SK-N-SH (cell line): ENCODE measurements around the gene BRME1. TPM values are rescaled to one million over a fixed set of nuclear protein-coding genes. Genes with fewer than 3 reads are reported as not detected.

Source experiments
- CTCF ChIA-PET: fragments of 300-600, 350-600 bp; formaldehyde crosslinking; extraction: SDS; loops from one replicate; lab custom pipeline; 2021; lab: Yijun Ruan, JAX
- POLR2A ChIA-PET: fragments of 350-600 bp; sonication (Branson Sonifier 250); formaldehyde crosslinking; extraction: SDS; loops from one replicate; lab custom pipeline; 2020; ENCODE audit warnings: antibody characterized with exemption, inconsistent platforms; lab: Yijun Ruan, JAX
- DNase-seq: peaks from one replicate; pipeline ENCODE4 v3.0.0; 2012
- H2AFZ ChIP-seq: fragments of 200-600 bp; sonication (generic); 2 replicates; pipeline ENCODE4 v1.8.1; 2016; ENCODE audit warnings: antibody characterized with exemption, mild to moderate bottlenecking, low read depth
- H3F3A ChIP-seq: fragments of 200-600 bp; sonication (generic); replicated peaks from 2 replicates; pipeline ENCODE3; 2016; ENCODE audit warnings: antibody characterized with exemption, mild to moderate bottlenecking; ENCODE audit not compliant: insufficient read depth
- H3K27ac ChIP-seq, 2 experiments: fragments of 200-500 bp in 1 of 2; fragments of 200-600 bp in 1 of 2; sonication (Bioruptor generic) in 1 of 2; sonication (generic), shearing (Covaris generic) in 1 of 2; 2 replicates each; pipeline versions ENCODE4 v1.5.1 to v1.6.1; 2014 to 2016; ENCODE audit warnings: low read depth in 2 of 2, inconsistent platforms in 1 of 2, low read length in 1 of 2, mild to moderate bottlenecking in 1 of 2, mixed read lengths in 1 of 2
- H3K27me3 ChIP-seq: fragments of 200-600 bp; sonication (generic), shearing (Covaris generic); 2 replicates; pipeline ENCODE4 v1.6.1; 2016; ENCODE audit warnings: mixed run types; ENCODE audit not compliant: insufficient read depth
- H3K36me3 ChIP-seq, 2 experiments: fragments of 200-500 bp in 1 of 2; fragments of 200-600 bp in 1 of 2; sonication (Bioruptor generic) in 1 of 2; sonication (generic) in 1 of 2; replicated peaks in 1 of 2; 2 replicates each; pipeline versions ENCODE3 to v1.5.1; 2014 to 2016; ENCODE audit warnings: low read length in 1 of 2, mild to moderate bottlenecking in 1 of 2; ENCODE audit not compliant: insufficient read depth in 2 of 2, control insufficient read depth in 1 of 2
- H3K4me1 ChIP-seq, 2 experiments: fragments of 200-500 bp in 1 of 2; fragments of 200-600 bp in 1 of 2; sonication (Bioruptor generic) in 1 of 2; sonication (generic), shearing (Covaris generic) in 1 of 2; 2 replicates each; pipeline versions ENCODE4 v1.5.1 to v1.6.1; 2014 to 2016; ENCODE audit warnings: low read depth in 1 of 2, low read length in 1 of 2, mixed run types in 1 of 2; ENCODE audit not compliant: insufficient read depth in 2 of 2, control insufficient read depth in 1 of 2
- H3K4me2 ChIP-seq: fragments of 200-600 bp; sonication (generic), shearing (Covaris generic); 2 replicates; pipeline ENCODE4 v1.6.1; 2017; ENCODE audit warnings: mixed run types
- H3K4me3 ChIP-seq, 2 experiments: fragments of 200-500 bp in 1 of 2; fragments of 200-600 bp in 1 of 2; sonication (Bioruptor generic) in 1 of 2; sonication (generic), shearing (Covaris generic) in 1 of 2; 2 replicates each; pipeline versions ENCODE4 v1.5.1 to v1.8.1; 2014 to 2016; ENCODE audit warnings: low read depth in 2 of 2, inconsistent platforms in 1 of 2, low read length in 1 of 2, mild to moderate bottlenecking in 1 of 2, mixed read lengths in 1 of 2, moderate library complexity in 1 of 2
- H3K79me2 ChIP-seq: fragments of 200-600 bp; sonication (generic); 2 replicates; pipeline ENCODE4 v1.8.1; 2017; ENCODE audit warnings: mild to moderate bottlenecking; ENCODE audit not compliant: insufficient read depth
- H3K9ac ChIP-seq: fragments of 200-600 bp; sonication (generic); 2 replicates; pipeline ENCODE4 v1.6.1; 2017; ENCODE audit warnings: mixed run types
- H3K9me2 ChIP-seq: fragments of 200-600 bp; sonication (generic); 2 replicates; pipeline ENCODE4 v1.6.1; 2017; ENCODE audit warnings: mixed run types
- H3K9me3 ChIP-seq: fragments of 200-600 bp; sonication (generic); 2 replicates; pipeline ENCODE4 v1.6.1; 2017; ENCODE audit warnings: mixed run types, mild to moderate bottlenecking, moderate library complexity
- H4K20me1 ChIP-seq: fragments of 200-600 bp; sonication (generic); 2 replicates; pipeline ENCODE4 v1.6.1; 2017; ENCODE audit warnings: mild to moderate bottlenecking, mixed run types; ENCODE audit not compliant: insufficient read depth
- CHD2 ChIP-seq: fragments of 150-350 bp; IDR thresholded peaks from 2 replicates; pipeline ENCODE4 v1.6.1; 2018; ENCODE audit warnings: low read length; ENCODE audit not compliant: partially characterized antibody
- CTCF ChIP-seq: fragments of 200-600 bp; sonication (generic); IDR thresholded peaks from 2 replicates; pipeline ENCODE4 v1.6.1; 2017; ENCODE audit warnings: antibody characterized with exemption, mild to moderate bottlenecking, moderate library complexity
- EP300 ChIP-seq, 2 experiments: IDR thresholded peaks; 2 replicates each; pipeline versions ENCODE4 v1.4.0 to v1.6.1; 2012; ENCODE audit warnings: borderline replicate concordance in 1 of 2, low read depth in 1 of 2, low read length in 1 of 2
- FOSL2 ChIP-seq: IDR thresholded peaks from 2 replicates; pipeline ENCODE4 v1.4.0; 2012; ENCODE audit warnings: low read depth, mild to moderate bottlenecking, moderate library complexity, borderline replicate concordance
- FOXJ3 ChIP-seq: sonication (generic); formaldehyde crosslinking; IDR thresholded peaks from 2 replicates; pipeline ENCODE4 v1.5.1; 2020; ENCODE audit warnings: mild to moderate bottlenecking, missing genetic modification reagents
- GATA2 ChIP-seq: sonication (generic); formaldehyde crosslinking; IDR thresholded peaks from 2 replicates; pipeline ENCODE4 v1.5.0; 2020; ENCODE audit warnings: mild to moderate bottlenecking, missing genetic modification reagents
- MAX ChIP-seq: IDR thresholded peaks from 2 replicates; pipeline ENCODE4 v1.4.0; 2012; ENCODE audit warnings: low read depth
- NFIC ChIP-seq: IDR thresholded peaks from 2 replicates; pipeline ENCODE4 v1.4.0; 2012; ENCODE audit warnings: borderline replicate concordance
- RAD21 ChIP-seq: IDR thresholded peaks from 2 replicates; pipeline ENCODE4 v1.6.1; 2012; ENCODE audit warnings: mild to moderate bottlenecking, low read length
- RXRA ChIP-seq: IDR thresholded peaks from 2 replicates; pipeline ENCODE4 v1.4.0; 2012; ENCODE audit warnings: low read depth, mild to moderate bottlenecking, borderline replicate concordance
- WGBS: methylation state at CpG from one replicate; pipeline ENCODE4 v1.1.6; 2017; ENCODE audit warnings: low lambda C conversion rate; 5-methylcytosine and 5-hydroxymethylcytosine counted together
- polyA plus RNA-seq, 3 experiments: library from polyadenylated mRNA; depleted of rRNA; stranded (reverse); fragments of >200 nt; gene quantifications; 2 replicates each; pipeline ENCODE4 v1.2.3, GENCODE V29; 2012

The BRME1 gene
- polyA plus RNA-seq, 1 of the 3 experiments (the other 2 are of a cell fraction), result 1.5 TPM

GRCh38 chr19:13844130-13844631 lies 61.7 kb downstream of the BRME1 start:
- TF ChIP-seq RXRA, result no peak
- TF ChIP-seq FOSL2, result no peak
- no peak for TF ChIP-seq NFIC
- no peak for TF ChIP-seq RAD21
- no peak for TF ChIP-seq CTCF
- no peak for TF ChIP-seq GATA2 (CRISPR knock-in tag)
- TF ChIP-seq MAX, result no peak

GRCh38 chr19:13843104-13843921 lies 62.6 kb downstream of the BRME1 start:
- POLR2A ChIA-PET, result no interaction called here
- no peaks in the 10 kb centered on the region for H3K9me3 ChIP-seq
- TF ChIP-seq EP300 (IDR thresholded peaks at IDR 0.05; ENCODE audit: borderline replicate concordance in 1 of 2, low read depth in 1 of 2, low read length in 1 of 2) (peak in 1 of 2 experiments; percentile 8; a peak in 1 of 4 replicates), CHD2 (peak; percentile 65), NFIC (peak; percentile 53), FOXJ3 (CRISPR knock-in tag) (no peak), FOSL2 (no peak)
- TF ChIP-seq, all 33 proteins: peak for 3
- Histone ChIP-seq H4K20me1 (peaks cover 41% of the 10 kb centered on the region), H3K4me3 (peak overlapping the region; percentile 62 to 82), H3K4me1 (peaks cover 37 to 58% of the 10 kb centered on the region in 2 experiments), H2AFZ (no peak overlapping the region; the same call in 1 of the 2 replicates), H3F3A (peaks cover 75% of the 10 kb centered on the region), H3K4me2 (peak overlapping the region; percentile 99), H3K9me2 (no peaks in the 10 kb centered on the region), H3K27me3 (no peaks in the 10 kb centered on the region), H3K36me3 (peaks cover 8 to 26% of the 10 kb centered on the region in 2 experiments), H3K79me2 (peaks cover 60% of the 10 kb centered on the region), H3K27ac (peak overlapping the region; percentile 82 to 100), H3K9ac (peak overlapping the region; percentile 99)
- DNase-seq, result peak; percentile 58
- 25% methylated on average over 8 of the region's 24 CpGs for WGBS
- CTCF ChIA-PET, result no interaction called here

More at GRCh38 chr19:13844130-13844631, 61.7 kb downstream of the BRME1 start:
- peaks cover 30 to 49% of the 10 kb centered on the region in 2 experiments; a peak in 3 of 4 replicates for H3K4me1 ChIP-seq
- H3K9ac ChIP-seq, result peak overlapping the region; percentile 99
- H2AFZ ChIP-seq, result no peak overlapping the region
- peaks cover 5 to 17% of the 10 kb centered on the region in 2 experiments for H3K36me3 ChIP-seq
- peaks cover 51% of the 10 kb centered on the region for H3K79me2 ChIP-seq
- H3K4me2 ChIP-seq, result peak overlapping the region; percentile 99; the same call in 1 of the 2 replicates
- POLR2A ChIA-PET, result no interaction called here
- H3K4me3 ChIP-seq, result peak overlapping the region in 1 of 2 experiments; percentile 35; a peak in 1 of 4 replicates
- no peaks in the 10 kb centered on the region for H3K9me2 ChIP-seq
- peaks cover 33% of the 10 kb centered on the region for H4K20me1 ChIP-seq
- DNase-seq, result no peak
- no peaks in the 10 kb centered on the region for H3K27me3 ChIP-seq
- no peaks in the 10 kb centered on the region for H3K9me3 ChIP-seq
- WGBS, result 74% methylated on average over 5 of the region's 7 CpGs
- H3F3A ChIP-seq, result peaks cover 75% of the 10 kb centered on the region
- H3K27ac ChIP-seq, result peak overlapping the region; percentile 82 to 100
- CTCF ChIA-PET, result no interaction called here
